Nephron (organoid): ENCODE measurements around the gene L3MBTL2.

Experiments used
- H3K27ac Mint-ChIP-seq, 3 experiments: 2 replicates each; pipeline ENCODE4 v1.8.0; 2020; ENCODE audit warnings: mixed read lengths in 3 of 3, mild to moderate bottlenecking in 2 of 3, moderate library complexity in 1 of 3
- H3K27me3 Mint-ChIP-seq: 2 replicates; pipeline ENCODE4 v1.8.0; 2021; ENCODE audit warnings: low read depth, mild to moderate bottlenecking, moderate library complexity, mixed read lengths
- H3K36me3 Mint-ChIP-seq: 2 replicates; pipeline ENCODE4 v1.8.0; 2020; ENCODE audit warnings: low read depth, mixed read lengths
- H3K4me1 Mint-ChIP-seq: 2 replicates; pipeline ENCODE4 v1.8.0; 2020; ENCODE audit warnings: mixed read lengths
- H3K4me3 Mint-ChIP-seq, 3 experiments: 2 replicates each; pipeline ENCODE4 v1.8.0; 2020; ENCODE audit warnings: mild to moderate bottlenecking in 3 of 3, mixed read lengths in 3 of 3, moderate library complexity in 2 of 3
- H3K9me3 Mint-ChIP-seq: 2 replicates; pipeline ENCODE4 v1.8.0; 2020; ENCODE audit warnings: mixed read lengths
- CTCF ChIP-seq, 3 experiments: fragments of 200-600 bp; sonication (generic); IDR thresholded peaks; one replicate each; pipeline ENCODE4 v1.5.0; 2021; ENCODE audit warnings: antibody characterized with exemption in 3 of 3; ENCODE audit not compliant: unreplicated experiment in 3 of 3

The L3MBTL2 gene

DNA sequence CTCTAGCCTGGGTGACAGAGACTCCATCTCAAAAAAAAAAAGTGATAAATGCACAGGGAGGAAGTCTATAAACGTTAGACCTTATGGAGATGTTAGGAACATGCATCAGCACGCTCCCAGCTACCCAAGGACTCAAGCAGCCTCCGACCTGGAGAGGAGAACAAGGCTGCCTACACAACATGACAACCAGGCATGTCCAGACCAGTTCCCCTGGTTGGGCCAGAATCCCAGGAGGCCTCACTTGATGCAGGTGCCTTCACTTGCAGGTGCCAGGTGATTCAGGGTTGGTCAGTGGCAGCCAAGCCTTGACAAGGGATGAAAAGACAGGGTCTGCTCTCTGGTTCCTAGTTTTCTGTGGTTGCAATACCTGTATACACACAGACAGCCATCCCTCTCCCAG lies 75.0 kb downstream of the L3MBTL2 start:
- H3K4me1 Mint-ChIP-seq: no peaks in the 10 kb centered on the region

DNA sequence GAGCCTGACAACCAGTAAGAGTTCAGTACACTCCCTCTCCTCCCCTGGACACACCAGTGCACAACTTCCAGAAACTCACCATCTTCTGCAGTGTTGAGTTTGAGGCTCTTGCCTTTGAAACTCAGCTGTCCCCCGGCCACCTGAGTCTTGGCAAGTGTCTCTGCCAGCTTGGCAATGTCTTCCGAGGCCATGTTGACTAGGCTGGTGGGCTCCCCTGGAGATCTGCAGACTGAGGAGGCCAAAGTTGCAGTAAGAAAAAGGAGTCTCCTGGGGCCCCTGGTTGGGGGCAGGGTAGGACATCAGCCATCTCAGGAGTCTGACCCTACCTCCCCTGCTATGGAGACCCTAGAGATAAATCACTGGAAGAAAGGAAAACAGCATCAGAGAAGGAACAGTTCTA lies 75.7 kb downstream of the L3MBTL2 start:
- Mint-ChIP-seq H3K27ac (no peak overlapping the region), H3K4me1 (no peaks in the 10 kb centered on the region), H3K4me3 (no peak overlapping the region)

More for the DNA sequence above, 75.0 kb downstream of the L3MBTL2 start:
- H3K27ac Mint-ChIP-seq: no peak overlapping the region
- TF ChIP-seq CTCF (IDR thresholded peaks at IDR 0.05; ENCODE audit: unreplicated experiment in 3 of 3): no peak
- H3K27me3 Mint-ChIP-seq: no peaks in the 10 kb centered on the region
- H3K36me3 Mint-ChIP-seq: peaks cover 46% of the 10 kb centered on the region
- H3K9me3 Mint-ChIP-seq: no peaks in the 10 kb centered on the region
- no peak overlapping the region for H3K4me3 Mint-ChIP-seq

More for the DNA sequence above, 75.7 kb downstream of the L3MBTL2 start:
- Mint-ChIP-seq H3K9me3 (no peaks in the 10 kb centered on the region), H3K27me3 (no peaks in the 10 kb centered on the region), H3K36me3 (peaks cover 38% of the 10 kb centered on the region)
- no peak for TF ChIP-seq CTCF (IDR thresholded peaks at IDR 0.05; ENCODE audit: unreplicated experiment in 3 of 3)
